H9 (cell line): ENCODE data around the gene DTNA. TPM values are rescaled to one million over a fixed set of nuclear protein-coding genes. Genes with fewer than 3 reads are reported as not detected.

Source experiments
- DNase-seq: peaks from one replicate; pipeline ENCODE4 v3.0.0-alpha.2; 2017
- H2AFZ ChIP-seq: one replicate; pipeline ENCODE4 v1.6.1; 2013; ENCODE audit warnings: mild to moderate bottlenecking, low read length, control low read depth, moderate library complexity
- H2AK5ac ChIP-seq: 2 replicates; pipeline ENCODE4 v1.6.1; 2013; ENCODE audit warnings: low read length, control low read depth, mixed read lengths; ENCODE audit not compliant: insufficient read length
- H2BK120ac ChIP-seq: one replicate; pipeline ENCODE4 v1.6.1; 2013; ENCODE audit warnings: low read depth, mild to moderate bottlenecking, low read length, control low read depth, inconsistent platforms; ENCODE audit not compliant: poor library complexity, severe bottlenecking
- H2BK12ac ChIP-seq: 2 replicates; pipeline ENCODE4 v1.6.1; 2013; ENCODE audit warnings: low read length, control low read depth, mixed read lengths, low read depth; ENCODE audit not compliant: insufficient read length
- H2BK15ac ChIP-seq: 2 replicates; pipeline ENCODE4 v1.6.1; 2013; ENCODE audit warnings: low read depth, low read length, control low read depth
- H2BK20ac ChIP-seq: one replicate; pipeline ENCODE4 v1.6.1; 2013; ENCODE audit warnings: low read depth, mild to moderate bottlenecking, low read length, control low read depth, inconsistent platforms; ENCODE audit not compliant: poor library complexity, severe bottlenecking
- H2BK5ac ChIP-seq: 2 replicates; pipeline ENCODE4 v1.6.1; 2013; ENCODE audit warnings: low read length, control low read depth, mixed read lengths; ENCODE audit not compliant: insufficient read length
- H3K14ac ChIP-seq: 2 replicates; pipeline ENCODE4 v1.6.1; 2013; ENCODE audit warnings: low read length, control low read depth; ENCODE audit not compliant: insufficient read depth
- H3K18ac ChIP-seq: 2 replicates; pipeline ENCODE4 v1.6.1; 2013; ENCODE audit warnings: low read depth, mild to moderate bottlenecking, mixed read lengths, low read length, control low read depth; ENCODE audit not compliant: insufficient read length
- H3K23ac ChIP-seq: 2 replicates; pipeline ENCODE4 v1.6.1; 2013; ENCODE audit warnings: low read length, control low read depth, mixed read lengths, low read depth; ENCODE audit not compliant: insufficient read length
- H3K23me2 ChIP-seq: 2 replicates; pipeline ENCODE4 v1.6.1; 2013; ENCODE audit warnings: low read depth, mild to moderate bottlenecking, mixed read lengths, low read length, control low read depth; ENCODE audit not compliant: insufficient read length, poor library complexity, severe bottlenecking
- H3K27ac ChIP-seq: 2 replicates; pipeline ENCODE4 v1.5.1; 2013; ENCODE audit warnings: low read length, control low read depth, mixed read lengths, low read depth; ENCODE audit not compliant: insufficient read length
- H3K27me3 ChIP-seq: 2 replicates; pipeline ENCODE4 v1.6.1; 2013; ENCODE audit warnings: low read length, control low read depth, inconsistent platforms; ENCODE audit not compliant: insufficient read depth
- H3K4ac ChIP-seq: 2 replicates; pipeline ENCODE4 v1.6.1; 2013; ENCODE audit warnings: low read depth, mild to moderate bottlenecking, control low read depth, inconsistent platforms, low read length, moderate library complexity
- H3K4me1 ChIP-seq: 2 replicates; pipeline ENCODE4 v1.6.1; 2013; ENCODE audit warnings: low read length, control low read depth, inconsistent platforms; ENCODE audit not compliant: insufficient read depth
- H3K4me2 ChIP-seq: 2 replicates; pipeline ENCODE4 v1.6.1; 2013; ENCODE audit warnings: low read length, control low read depth, mixed read lengths; ENCODE audit not compliant: insufficient read length, insufficient read depth
- H3K56ac ChIP-seq: 2 replicates; pipeline ENCODE4 v1.6.1; 2013; ENCODE audit warnings: low read depth, mild to moderate bottlenecking, mixed read lengths, low read length, control low read depth; ENCODE audit not compliant: insufficient read length
- H3K79me1 ChIP-seq: 2 replicates; pipeline ENCODE4 v1.6.1; 2013; ENCODE audit warnings: low read depth, mild to moderate bottlenecking, moderate library complexity, low read length, control low read depth, inconsistent platforms; ENCODE audit not compliant: insufficient read depth, poor library complexity, severe bottlenecking
- H3K79me2 ChIP-seq: 2 replicates; pipeline ENCODE4 v1.6.1; 2013; ENCODE audit warnings: low read length, control low read depth, inconsistent platforms; ENCODE audit not compliant: insufficient read depth
- H3K9ac ChIP-seq: 2 replicates; pipeline ENCODE4 v1.6.1; 2013; ENCODE audit warnings: low read length, control low read depth, mixed read lengths; ENCODE audit not compliant: insufficient read length; ENCODE audit errors: extremely low read depth
- H3K9me3 ChIP-seq: one replicate; pipeline ENCODE4 v1.6.1; 2013; ENCODE audit warnings: low read depth, low read length, inconsistent platforms; ENCODE audit not compliant: control insufficient read depth
- H3T11ph ChIP-seq: one replicate; pipeline ENCODE4 v1.6.1; 2013; ENCODE audit warnings: mild to moderate bottlenecking, low read length, control low read depth, inconsistent platforms
- H4K20me1 ChIP-seq: one replicate; pipeline ENCODE4 v1.6.1; 2013; ENCODE audit not compliant: control insufficient read depth, insufficient read length, insufficient read depth
- H4K5ac ChIP-seq: 2 replicates; pipeline ENCODE4 v1.6.1; 2013; ENCODE audit warnings: low read depth, mild to moderate bottlenecking, mixed read lengths, low read length, control low read depth; ENCODE audit not compliant: insufficient read length
- H4K8ac ChIP-seq: replicated peaks from 2 replicates; pipeline ENCODE4 v1.6.1; 2013; ENCODE audit warnings: low read length, control low read depth, mixed read lengths, low read depth; ENCODE audit not compliant: insufficient read length
- H4K91ac ChIP-seq: 2 replicates; pipeline ENCODE4 v1.6.1; 2013; ENCODE audit warnings: low read depth, mild to moderate bottlenecking, moderate library complexity, mixed read lengths, low read length, control low read depth; ENCODE audit not compliant: insufficient read length
- H3K27ac Mint-ChIP-seq, 3 experiments: 2 replicates in 2 of 3; 3 replicates in 1 of 3; pipeline ENCODE4 v1.8.0; 2020 to 2021; ENCODE audit warnings: mixed read lengths in 3 of 3, mild to moderate bottlenecking in 1 of 3, moderate library complexity in 1 of 3
- H3K27me3 Mint-ChIP-seq: 2 replicates; pipeline ENCODE4 v1.8.0; 2021; ENCODE audit warnings: low read depth, mild to moderate bottlenecking, moderate library complexity, mixed read lengths
- H3K36me3 Mint-ChIP-seq, 3 experiments: 2 replicates in 2 of 3; 3 replicates in 1 of 3; pipeline ENCODE4 v1.8.0; 2020 to 2021; ENCODE audit warnings: low read depth in 3 of 3, mixed read lengths in 3 of 3; ENCODE audit not compliant: insufficient read depth in 1 of 3
- H3K4me1 Mint-ChIP-seq, 2 experiments: 2 replicates each; pipeline ENCODE4 v1.8.0; 2020; ENCODE audit warnings: mixed read lengths in 2 of 2
- H3K4me3 Mint-ChIP-seq, 2 experiments: 2 replicates in 1 of 2; 3 replicates in 1 of 2; pipeline ENCODE4 v1.8.0; 2020 to 2021; ENCODE audit warnings: mild to moderate bottlenecking in 2 of 2, mixed read lengths in 2 of 2, moderate library complexity in 1 of 2
- H3K9me3 Mint-ChIP-seq, 2 experiments: 2 replicates in 1 of 2; 3 replicates in 1 of 2; pipeline ENCODE4 v1.8.0; 2020; ENCODE audit warnings: mild to moderate bottlenecking in 2 of 2, mixed read lengths in 2 of 2, moderate library complexity in 1 of 2
- CTCF ChIP-seq: fragments of 200-600 bp; sonication (generic); conservative IDR thresholded peaks from 3 replicates; pipeline ENCODE4 v1.8.0; 2021; ENCODE audit warnings: antibody characterized with exemption, mild to moderate bottlenecking
- WGBS: extraction: QIAGEN DNeasy Blood & Tissue Kit; methylation state at CpG from one replicate; pipeline ENCODE4 v1.1.7; 2013; ENCODE audit warnings: missing lambda C conversion rate, low lambda C conversion rate, mixed read lengths; ENCODE audit not compliant: insufficient read length; ENCODE audit errors: extremely low coverage; 5-methylcytosine and 5-hydroxymethylcytosine counted together
- total RNA-seq: library from RNA; stranded (reverse); gene quantifications from 2 replicates; pipeline ENCODE4 v1.2.1, GENCODE V29; 2021

Gene DTNA
- total RNA-seq, 1 experiment from 2014 or later, result 25.5 TPM

- H3K9ac ChIP-seq, result no peak overlapping the region
- H3K27ac ChIP-seq, result no peak overlapping the region
- no peak overlapping the region for H4K5ac ChIP-seq
- peaks cover 5 to 10% (median 6%) of the 10 kb centered on the region in 3 experiments; a peak in 4 of 7 replicates for H3K36me3 Mint-ChIP-seq
- no peak overlapping the region for H2BK15ac ChIP-seq
- H3K9me3 ChIP-seq, result no peaks in the 10 kb centered on the region
- H3K23ac ChIP-seq, result no peak overlapping the region
- no peaks in the 10 kb centered on the region for H3K79me1 ChIP-seq
- no peak overlapping the region for H3T11ph ChIP-seq
- WGBS, result no CpG with 5 or more reads among the region's 7 CpGs
- H3K4me1 Mint-ChIP-seq, result peaks cover 5 to 12% of the 10 kb centered on the region in 2 experiments
- H2AFZ ChIP-seq, result no peak overlapping the region
- no peak overlapping the region for H3K18ac ChIP-seq
- no peak overlapping the region for H4K8ac ChIP-seq
- no peaks in the 10 kb centered on the region for H3K27me3 ChIP-seq
- no peaks in the 10 kb centered on the region; the same call in 1 of the 2 replicates for H3K4me1 ChIP-seq
- DNase-seq, result no peak
- no peak overlapping the region for H2BK12ac ChIP-seq
- peak; percentile 84 for TF ChIP-seq CTCF
- no peaks in the 10 kb centered on the region for H4K20me1 ChIP-seq
- H3K27me3 Mint-ChIP-seq, result no peaks in the 10 kb centered on the region
- H2BK5ac ChIP-seq, result no peak overlapping the region
- H2BK120ac ChIP-seq, result no peak overlapping the region
- no peaks in the 10 kb centered on the region for H3K79me2 ChIP-seq
- H3K23me2 ChIP-seq, result no peaks in the 10 kb centered on the region
- H3K14ac ChIP-seq, result no peak overlapping the region
- no peak overlapping the region for H4K91ac ChIP-seq
- H3K27ac Mint-ChIP-seq, result no peak overlapping the region
- no peak overlapping the region for H3K56ac ChIP-seq
- H3K4me3 Mint-ChIP-seq, result no peak overlapping the region
- H2BK20ac ChIP-seq, result no peak overlapping the region
- H2AK5ac ChIP-seq, result no peak overlapping the region
- no peak overlapping the region for H3K4me2 ChIP-seq
- peaks cover 0 to 5% of the 10 kb centered on the region in 2 experiments for H3K9me3 Mint-ChIP-seq
- H3K4ac ChIP-seq, result no peak overlapping the region
These were observed 77.9 kb downstream of the DTNA start for GRCh38 chr18:34787931-34788532.
